B cell (primary cell): Measurements from ENCODE around the gene FOSB. TPM values are rescaled to one million over a fixed set of nuclear protein-coding genes. Genes with fewer than 3 reads are reported as not detected.

Source experiments
- ATAC-seq: fragments of 200-7000 bp; cut with Tn5 transposase; one replicate; pipeline ENCODE4 v1.10.0; 2021; ENCODE audit warnings: low read depth, mild to moderate bottlenecking, moderate number of reproducible peaks, moderate library complexity
- CTCF ChIA-PET: fragments of 350-600 bp; sonication (Branson Sonifier 250); formaldehyde crosslinking; loops from one replicate; lab custom pipeline; 2021; ENCODE audit warnings: antibody characterized with exemption, inconsistent platforms; lab: Charles Lee
- POLR2A ChIA-PET: fragments of 350-600 bp; sonication (Branson Sonifier 250); formaldehyde crosslinking; loops from one replicate; lab custom pipeline; 2021; ENCODE audit warnings: antibody characterized with exemption; lab: Charles Lee
- DNase-seq: peaks from one replicate; pipeline ENCODE4 v3.0.0; 2013
- H2AFZ ChIP-seq: 2 replicates; pipeline ENCODE4 v1.6.1; 2012; ENCODE audit warnings: mild to moderate bottlenecking, low read depth, low read length; ENCODE audit not compliant: insufficient read depth, poor library complexity, severe bottlenecking
- H3K27ac ChIP-seq, 2 donors: 1 replicate in 1 of 2; 2 replicates in 1 of 2; pipeline ENCODE4 v1.5.1; 2012 to 2013; ENCODE audit warnings: low read length in 2 of 2, mild to moderate bottlenecking in 2 of 2, moderate library complexity in 1 of 2
- H3K27me3 ChIP-seq, 4 experiments: fragments of 200-600 bp in 1 of 4; sonication (generic) in 1 of 4; replicated peaks in 1 of 4; 1 replicate in 2 of 4; 2 replicates in 2 of 4; pipeline versions ENCODE4 v1.6.1 to v1.7.0; 2013 to 2016; ENCODE audit warnings: low read length in 3 of 4, mild to moderate bottlenecking in 2 of 4, mixed read lengths in 1 of 4, moderate library complexity in 1 of 4; ENCODE audit not compliant: insufficient read depth in 4 of 4, control insufficient read depth in 3 of 4; ENCODE audit errors: control extremely low read depth in 1 of 4
- H3K36me3 ChIP-seq, 2 experiments: replicated peaks in 1 of 2; 1 replicate in 1 of 2; 2 replicates in 1 of 2; pipeline versions ENCODE4 v1.6.1 to v1.7.1; 2013; ENCODE audit warnings: low read length in 1 of 2; ENCODE audit not compliant: insufficient read depth in 2 of 2, control insufficient read depth in 1 of 2; ENCODE audit errors: control extremely low read depth in 1 of 2, extremely low read depth in 1 of 2
- H3K4me1 ChIP-seq, 2 donors: fragments of 200-600 bp in 1 of 2; sonication (generic) in 1 of 2; 1 replicate in 1 of 2; 2 replicates in 1 of 2; pipeline versions ENCODE4 v1.5.1 to v1.6.1; 2013 to 2017; ENCODE audit warnings: low read length in 2 of 2; ENCODE audit not compliant: control insufficient read depth in 2 of 2, insufficient read depth in 2 of 2
- H3K4me2 ChIP-seq: replicated peaks from 2 replicates; pipeline ENCODE3; 2012; ENCODE audit warnings: mild to moderate bottlenecking, low read depth, low read length; ENCODE audit not compliant: poor library complexity, severe bottlenecking
- H3K4me3 ChIP-seq, 5 experiments: fragments of 200-600 bp in 1 of 5; sonication (generic) in 1 of 5; 1 replicate in 3 of 5; 2 replicates in 2 of 5; pipeline versions ENCODE4 v1.5.1 to v1.7.0; 2011 to 2016; ENCODE audit warnings: low read length in 4 of 5, mild to moderate bottlenecking in 4 of 5, low read depth in 2 of 5, control low read depth in 1 of 5, moderate library complexity in 1 of 5; ENCODE audit not compliant: insufficient read depth in 1 of 5; ENCODE audit errors: control extremely low read depth in 1 of 5, extremely low read depth in 1 of 5
- H3K79me2 ChIP-seq: fragments of 200-600 bp; sonication (generic); one replicate; pipeline ENCODE4 v1.6.0; 2016; ENCODE audit warnings: low read length; ENCODE audit not compliant: control insufficient read depth, insufficient read depth
- H3K9ac ChIP-seq: fragments of 200-600 bp; sonication (generic); 2 replicates; pipeline ENCODE4 v1.6.1; 2017; ENCODE audit warnings: mild to moderate bottlenecking, low read length, moderate library complexity
- H3K9me3 ChIP-seq, 3 donors: one replicate each; pipeline versions ENCODE4 v1.6.1 to v1.7.1; 2013; ENCODE audit warnings: low read length in 2 of 3; ENCODE audit not compliant: control insufficient read depth in 2 of 3, insufficient read depth in 1 of 3; ENCODE audit errors: control extremely low read depth in 1 of 3
- H4K20me1 ChIP-seq: 2 replicates; pipeline ENCODE4 v1.6.0; 2012; ENCODE audit warnings: mild to moderate bottlenecking, low read length; ENCODE audit not compliant: insufficient read depth, control insufficient read depth, poor library complexity, severe bottlenecking
- H3K27ac Mint-ChIP-seq: one replicate; pipeline ENCODE4 v1.8.0; 2021; ENCODE audit warnings: mixed read lengths
- H3K27me3 Mint-ChIP-seq: one replicate; pipeline ENCODE4 v1.8.0; 2021; ENCODE audit warnings: mixed read lengths
- H3K4me1 Mint-ChIP-seq: one replicate; pipeline ENCODE4 v1.8.0; 2021; ENCODE audit warnings: mixed read lengths
- H3K4me3 Mint-ChIP-seq: one replicate; pipeline ENCODE4 v1.8.0; 2021; ENCODE audit warnings: mixed read lengths
- H3K9me3 Mint-ChIP-seq: one replicate; pipeline ENCODE4 v1.8.0; 2022; ENCODE audit warnings: mixed read lengths; ENCODE audit not compliant: insufficient read depth
- EZH2 ChIP-seq: IDR thresholded peaks from 2 replicates; pipeline ENCODE4 v1.6.1; 2012; ENCODE audit warnings: borderline replicate concordance, low read depth, mild to moderate bottlenecking, moderate library complexity, low read length; ENCODE audit not compliant: insufficient read depth, poor library complexity, severe bottlenecking
- WGBS: methylation state at CpG from one replicate; pipeline ENCODE4 v1.1.5; 2013; ENCODE audit warnings: missing lambda C conversion rate; ENCODE audit not compliant: insufficient coverage; 5-methylcytosine and 5-hydroxymethylcytosine counted together
- intact Hi-C: fragments of 100-400 bp; cut with micrococcal nuclease; formaldehyde crosslinking; loops from one replicate; pipeline ENCODE4 v1.10.0; 2022
- polyA plus RNA-seq: library from polyadenylated mRNA; depleted of rRNA; stranded (reverse); fragments of >200 nt; gene quantifications from 2 replicates; pipeline ENCODE4 v1.2.3, GENCODE V29; 2012
- total RNA-seq, 2 donors: library from RNA; stranded (reverse); fragments of 120-200 nt in 1 of 2; gene quantifications; 1 replicate in 1 of 2; 2 replicates in 1 of 2; pipeline versions ENCODE4 v1.2.3 to v1.2.4, GENCODE V29; 2013 to 2022
- TF ChIP-seq, protein P1 (sequence below): fragments of 200-600 bp; IDR thresholded peaks from one replicate; pipeline ENCODE4 v1.8.0; 2022; ENCODE audit warnings: antibody characterized with exemption, mild to moderate bottlenecking

The FOSB gene
- total and polyA plus RNA-seq, 2 donors (not counting 1 experiment from before 2014, with no cell fraction given), result 39.6 to 2,860 TPM

GRCh38 chr19:45451131-45451849 lies 16.5 kb upstream of the FOSB start:
- ChIA-PET POLR2A (interaction anchor here (0.5 to 1.3 kb wide), 2 partner anchors 17 to 70 kb away, joined by 3 to 5 read pairs; partner anchors contain the start of gene FOSB), CTCF (interaction anchor here (1.0 to 2.2 kb wide), 3 partner anchors 12 to 57 kb away, joined by 3 to 7 read pairs (median 5); no protein-coding TSS in a partner anchor)
- Mint-ChIP-seq H3K27me3 (no peaks in the 10 kb centered on the region), H3K4me3 (peak overlapping the region; percentile 94), H3K9me3 (no peaks in the 10 kb centered on the region), H3K4me1 (peaks cover 58% of the 10 kb centered on the region), H3K27ac (peak overlapping the region; percentile 87)
- Histone ChIP-seq H3K4me2 (peak overlapping the region; percentile 91), H3K79me2 (peaks cover 7% of the 10 kb centered on the region), H2AFZ (no peak overlapping the region), H4K20me1 (no peaks in the 10 kb centered on the region), H3K4me1 (peaks cover 28 to 48% of the 10 kb centered on the region in 2 donors), H3K4me3 (peak overlapping the region; percentile 46 to 72 (median 65)), H3K36me3 (no peaks in the 10 kb centered on the region), H3K27ac (peak overlapping the region; percentile 74 to 91), H3K9me3 (peaks cover 0 to 5% (median 0%) of the 10 kb centered on the region in 3 donors), H3K27me3 (no peaks in the 10 kb centered on the region), H3K9ac (peak overlapping the region; percentile 81)
- DNase-seq (peak; percentile 89), ATAC-seq (peak; percentile 22)
- intact Hi-C loops, result loop anchor here (1.0 kb wide), 1 partner anchor 16 kb away; the partner anchor contains the start of gene FOSB
- WGBS, result 2% methylated on average over 27 of the region's 28 CpGs
- TF ChIP-seq, protein P1, sequence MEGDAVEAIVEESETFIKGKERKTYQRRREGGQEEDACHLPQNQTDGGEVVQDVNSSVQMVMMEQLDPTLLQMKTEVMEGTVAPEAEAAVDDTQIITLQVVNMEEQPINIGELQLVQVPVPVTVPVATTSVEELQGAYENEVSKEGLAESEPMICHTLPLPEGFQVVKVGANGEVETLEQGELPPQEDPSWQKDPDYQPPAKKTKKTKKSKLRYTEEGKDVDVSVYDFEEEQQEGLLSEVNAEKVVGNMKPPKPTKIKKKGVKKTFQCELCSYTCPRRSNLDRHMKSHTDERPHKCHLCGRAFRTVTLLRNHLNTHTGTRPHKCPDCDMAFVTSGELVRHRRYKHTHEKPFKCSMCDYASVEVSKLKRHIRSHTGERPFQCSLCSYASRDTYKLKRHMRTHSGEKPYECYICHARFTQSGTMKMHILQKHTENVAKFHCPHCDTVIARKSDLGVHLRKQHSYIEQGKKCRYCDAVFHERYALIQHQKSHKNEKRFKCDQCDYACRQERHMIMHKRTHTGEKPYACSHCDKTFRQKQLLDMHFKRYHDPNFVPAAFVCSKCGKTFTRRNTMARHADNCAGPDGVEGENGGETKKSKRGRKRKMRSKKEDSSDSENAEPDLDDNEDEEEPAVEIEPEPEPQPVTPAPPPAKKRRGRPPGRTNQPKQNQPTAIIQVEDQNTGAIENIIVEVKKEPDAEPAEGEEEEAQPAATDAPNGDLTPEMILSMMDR, result no peak
- TF ChIP-seq EZH2, result no peak
